B cell (primary cell): Measurements from ENCODE around the gene OR52A1.

Experiments
- CTCF ChIP-seq: fragments of 200-600 bp; IDR thresholded peaks from one replicate; pipeline ENCODE4 v1.8.0; 2022; ENCODE audit warnings: antibody characterized with exemption, mild to moderate bottlenecking
- EZH2 ChIP-seq: IDR thresholded peaks from 2 replicates; pipeline ENCODE4 v1.6.1; 2012; ENCODE audit warnings: borderline replicate concordance, low read depth, mild to moderate bottlenecking, moderate library complexity, low read length; ENCODE audit not compliant: insufficient read depth, poor library complexity, severe bottlenecking

- no peak for TF ChIP-seq CTCF
- no peak for TF ChIP-seq EZH2
Observed at GRCh38 chr11:5198285-5198684, 43.7 kb upstream of the OR52A1 start.
